Measurements from ENCODE around the gene APOL2.

Gene APOL2

GRCh38 chr22:36183446-36183845 is 55.9 kb downstream of the APOL2 start:
- no peak overlapping the region for H3K4me3 ChIP-seq (replicated peaks in 1 of 2; ENCODE audit: low read depth in 2 of 2, low read length in 2 of 2)
- DNase-seq (ENCODE audit: low read depth in 2 of 2) = no peak
- TF ChIP-seq CTCF (IDR thresholded peaks at IDR 0.05; ENCODE audit: low read depth, low read length) = no peak

GRCh38 chr22:36182857-36183256 is 56.5 kb downstream of the APOL2 start:
- no peak for TF ChIP-seq CTCF (IDR thresholded peaks at IDR 0.05; ENCODE audit: low read depth, low read length)
- DNase-seq (ENCODE audit: low read depth in 2 of 2) = no peak
- H3K4me3 ChIP-seq (replicated peaks in 1 of 2; ENCODE audit: low read depth in 2 of 2, low read length in 2 of 2) = no peak overlapping the region

- DNase-seq (ENCODE audit: low read depth in 2 of 2) = peak in 1 of 2 donors; percentile 36
- TF ChIP-seq CTCF (IDR thresholded peaks at IDR 0.05; ENCODE audit: low read depth, low read length) = no peak
- no peak overlapping the region for H3K4me3 ChIP-seq (replicated peaks in 1 of 2; ENCODE audit: low read depth in 2 of 2, low read length in 2 of 2)
Measured at GRCh38 chr22:36182056-36182455, 57.3 kb downstream of the APOL2 start.

GRCh38 chr22:36180928-36181327 is 58.4 kb downstream of the APOL2 start:
- no peak overlapping the region for H3K4me3 ChIP-seq (replicated peaks in 1 of 2; ENCODE audit: low read depth in 2 of 2, low read length in 2 of 2)
- no peak for DNase-seq (ENCODE audit: low read depth in 2 of 2)
- TF ChIP-seq CTCF (IDR thresholded peaks at IDR 0.05; ENCODE audit: low read depth, low read length) = no peak

GRCh38 chr22:36180038-36180880 is 59.1 kb downstream of the APOL2 start:
- no peak overlapping the region for H3K4me3 ChIP-seq (replicated peaks in 1 of 2; ENCODE audit: low read depth in 2 of 2, low read length in 2 of 2)
- TF ChIP-seq CTCF (IDR thresholded peaks at IDR 0.05; ENCODE audit: low read depth, low read length) = peak; percentile 90
- peak; percentile 79 to 81 for DNase-seq (ENCODE audit: low read depth in 2 of 2)

- TF ChIP-seq CTCF (IDR thresholded peaks at IDR 0.05; ENCODE audit: low read depth, low read length) = no peak
Measured at GRCh38 chr22:36177160-36177559, 62.2 kb downstream of the APOL2 start.

More at GRCh38 chr22:36177160-36177559, 62.2 kb downstream of the APOL2 start:
- no peak for DNase-seq (ENCODE audit: low read depth in 2 of 2)
- no peak overlapping the region for H3K4me3 ChIP-seq (replicated peaks in 1 of 2; ENCODE audit: low read depth in 2 of 2, low read length in 2 of 2)

Data from cardiac fibroblast (primary cell).